OCI-LY7 (cell line): ENCODE results near the gene BOD1L1. TPM values are rescaled to one million over a fixed set of nuclear protein-coding genes. Genes with fewer than 3 reads are reported as not detected.

Experiments
- BruUV-seq: library from RNA; stranded (reverse); fragments of 400-500 nt; replicated peaks from 2 replicates; lab custom pipeline; 2021; lab: Mats Ljungman, UMichigan
- CTCF ChIA-PET: fragments of 300-600 bp; sonication (Branson Sonifier 250); formaldehyde crosslinking; loops from one replicate; lab custom pipeline; 2022; ENCODE audit warnings: antibody characterized with exemption; ENCODE audit not compliant: unreplicated experiment; lab: Charles Lee
- POLR2A ChIA-PET: fragments of 300-600 bp; sonication (Branson Sonifier 250); formaldehyde crosslinking; loops from one replicate; lab custom pipeline; 2022; ENCODE audit warnings: antibody characterized with exemption; lab: Charles Lee
- DNase-seq: peaks from one replicate; pipeline ENCODE4 v3.0.0-alpha.2; 2015; ENCODE audit warnings: low spot score
- H2AFZ ChIP-seq: fragments of 200-600 bp; sonication (generic), shearing (Covaris generic); 2 replicates; pipeline ENCODE4 v1.6.1; 2014; ENCODE audit warnings: mild to moderate bottlenecking, antibody characterized with exemption, low read length, moderate library complexity
- H3K27ac ChIP-seq: fragments of 200-600 bp; sonication (generic); 2 replicates; pipeline ENCODE4 v1.5.1; 2014; ENCODE audit warnings: mixed run types, low read depth, mild to moderate bottlenecking, moderate library complexity, low read length, inconsistent platforms; ENCODE audit not compliant: poor library complexity, severe bottlenecking
- H3K36me3 ChIP-seq: fragments of 200-600 bp; sonication (generic); 2 replicates; pipeline ENCODE4 v1.6.1; 2014; ENCODE audit warnings: mild to moderate bottlenecking, antibody characterized with exemption, low read length, moderate library complexity, mixed read lengths; ENCODE audit not compliant: insufficient read depth
- H3K4me1 ChIP-seq: fragments of 200-600 bp; sonication (generic); 2 replicates; pipeline ENCODE4 v1.5.1; 2014; ENCODE audit warnings: mild to moderate bottlenecking, low read length; ENCODE audit not compliant: insufficient read depth, poor library complexity, severe bottlenecking
- H3K4me2 ChIP-seq: fragments of 200-600 bp; sonication (generic); 2 replicates; pipeline ENCODE4 v1.6.1; 2014; ENCODE audit warnings: mild to moderate bottlenecking, low read length
- H3K4me3 ChIP-seq: fragments of 200-600 bp; sonication (generic); 2 replicates; pipeline ENCODE4 v1.5.1; 2014; ENCODE audit warnings: mild to moderate bottlenecking, low read depth, low read length; ENCODE audit not compliant: poor library complexity, severe bottlenecking
- H3K79me2 ChIP-seq: fragments of 200-600 bp; sonication (generic); 2 replicates; pipeline ENCODE4 v1.6.1; 2016; ENCODE audit warnings: low read depth, mild to moderate bottlenecking, low read length, moderate library complexity, mixed read lengths; ENCODE audit not compliant: insufficient read depth
- H3K9me2 ChIP-seq: fragments of 200-600 bp; sonication (generic); 2 replicates; pipeline ENCODE4 v1.6.1; 2016; ENCODE audit warnings: mild to moderate bottlenecking, low read length, mixed read lengths; ENCODE audit not compliant: insufficient read depth
- H3K9me3 ChIP-seq: fragments of 200-600 bp; sonication (generic); 2 replicates; pipeline ENCODE4 v1.6.1; 2014; ENCODE audit warnings: mild to moderate bottlenecking, mixed run types, low read length, mixed read lengths
- H4K20me1 ChIP-seq: fragments of 200-600 bp; sonication (generic); 2 replicates; pipeline ENCODE4 v1.6.1; 2014; ENCODE audit warnings: mild to moderate bottlenecking, antibody characterized with exemption, low read length, moderate library complexity, mixed read lengths; ENCODE audit not compliant: insufficient read depth
- EZH2phosphoT487 ChIP-seq: fragments of 200-600 bp; sonication (generic); IDR thresholded peaks from 2 replicates; pipeline ENCODE4 v1.6.1; 2018; ENCODE audit warnings: low read depth, borderline replicate concordance, mild to moderate bottlenecking, mixed run types, antibody characterized with exemption, low read length, moderate library complexity, mixed read lengths
- intact Hi-C: fragments of 100-400 bp; cut with micrococcal nuclease; formaldehyde crosslinking; loops from one replicate; pipeline ENCODE4 v1.10.0; 2022; ENCODE audit not compliant: unreplicated experiment
- total RNA-seq, 2 experiments: library from RNA; depleted of rRNA in 1 of 2; stranded (reverse); fragments of >200 nt in 1 of 2; shearing (Covaris generic) in 1 of 2; gene quantifications; 2 replicates each; pipeline ENCODE4 v1.2.3, GENCODE V29; 2014 to 2022
- TF ChIP-seq, protein P1 (sequence below): fragments of 200-600 bp; sonication (generic); conservative IDR thresholded peaks from 2 replicates; pipeline ENCODE4 v1.5.1; 2014; ENCODE audit warnings: mild to moderate bottlenecking, antibody characterized with exemption, low read length, moderate library complexity, mixed read lengths

Gene BOD1L1
- total RNA-seq, 2 experiments from 2014 or later, result 24.0 to 49.6 TPM

DNA sequence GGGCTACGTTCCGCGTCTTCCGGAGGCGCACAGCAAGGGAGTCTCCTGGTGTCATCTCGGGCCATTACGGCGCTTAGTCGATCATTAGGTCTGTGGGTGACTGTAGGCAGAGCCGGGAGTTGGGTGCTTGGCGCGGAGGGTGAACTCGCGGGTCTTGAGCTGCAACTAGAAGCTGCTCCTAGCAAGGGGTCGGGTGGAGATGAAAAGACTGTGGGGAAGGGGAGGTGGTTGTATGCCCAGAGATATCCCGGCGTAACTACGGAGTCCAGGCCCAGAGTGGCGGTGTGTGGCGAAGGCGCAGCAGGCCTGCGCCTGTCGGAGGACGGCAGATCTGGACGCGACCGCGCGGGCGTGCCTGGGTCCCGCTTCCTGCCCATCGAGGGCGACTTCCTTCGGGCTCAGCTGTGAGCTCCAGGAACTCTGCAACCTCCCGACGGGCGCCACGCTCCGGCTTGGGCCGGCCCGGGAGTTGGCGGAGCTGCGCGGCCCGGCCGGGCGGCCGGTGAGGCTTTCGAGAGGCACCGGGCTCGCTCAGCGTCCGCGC, 80.5 kb downstream of the BOD1L1 start:
- ChIA-PET POLR2A (no interaction called here), CTCF (no interaction called here)
- peak; percentile 12 for DNase-seq
- H3K36me3 ChIP-seq, result no peaks in the 10 kb centered on the region
- H3K4me2 ChIP-seq, result peak overlapping the region; percentile 55
- no TSS peak for BruUV-seq
- no peaks in the 10 kb centered on the region for H3K9me2 ChIP-seq
- intact Hi-C loops, result loop anchor here (2.0 to 10.0 kb wide), 3 partner anchors 62 to 442 kb away; partner anchors contain the start of gene RAB28
- no peak for TF ChIP-seq EZH2phosphoT487
- TF ChIP-seq, protein P1, sequence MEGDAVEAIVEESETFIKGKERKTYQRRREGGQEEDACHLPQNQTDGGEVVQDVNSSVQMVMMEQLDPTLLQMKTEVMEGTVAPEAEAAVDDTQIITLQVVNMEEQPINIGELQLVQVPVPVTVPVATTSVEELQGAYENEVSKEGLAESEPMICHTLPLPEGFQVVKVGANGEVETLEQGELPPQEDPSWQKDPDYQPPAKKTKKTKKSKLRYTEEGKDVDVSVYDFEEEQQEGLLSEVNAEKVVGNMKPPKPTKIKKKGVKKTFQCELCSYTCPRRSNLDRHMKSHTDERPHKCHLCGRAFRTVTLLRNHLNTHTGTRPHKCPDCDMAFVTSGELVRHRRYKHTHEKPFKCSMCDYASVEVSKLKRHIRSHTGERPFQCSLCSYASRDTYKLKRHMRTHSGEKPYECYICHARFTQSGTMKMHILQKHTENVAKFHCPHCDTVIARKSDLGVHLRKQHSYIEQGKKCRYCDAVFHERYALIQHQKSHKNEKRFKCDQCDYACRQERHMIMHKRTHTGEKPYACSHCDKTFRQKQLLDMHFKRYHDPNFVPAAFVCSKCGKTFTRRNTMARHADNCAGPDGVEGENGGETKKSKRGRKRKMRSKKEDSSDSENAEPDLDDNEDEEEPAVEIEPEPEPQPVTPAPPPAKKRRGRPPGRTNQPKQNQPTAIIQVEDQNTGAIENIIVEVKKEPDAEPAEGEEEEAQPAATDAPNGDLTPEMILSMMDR, result no peak
- H4K20me1 ChIP-seq, result no peaks in the 10 kb centered on the region
- H3K4me3 ChIP-seq, result peak overlapping the region; percentile 68
- H3K27ac ChIP-seq, result no peak overlapping the region
- peak overlapping the region; percentile 55 for H2AFZ ChIP-seq
- no peaks in the 10 kb centered on the region for H3K9me3 ChIP-seq
- peaks cover 16% of the 10 kb centered on the region for H3K4me1 ChIP-seq
- no peaks in the 10 kb centered on the region for H3K79me2 ChIP-seq

DNA sequence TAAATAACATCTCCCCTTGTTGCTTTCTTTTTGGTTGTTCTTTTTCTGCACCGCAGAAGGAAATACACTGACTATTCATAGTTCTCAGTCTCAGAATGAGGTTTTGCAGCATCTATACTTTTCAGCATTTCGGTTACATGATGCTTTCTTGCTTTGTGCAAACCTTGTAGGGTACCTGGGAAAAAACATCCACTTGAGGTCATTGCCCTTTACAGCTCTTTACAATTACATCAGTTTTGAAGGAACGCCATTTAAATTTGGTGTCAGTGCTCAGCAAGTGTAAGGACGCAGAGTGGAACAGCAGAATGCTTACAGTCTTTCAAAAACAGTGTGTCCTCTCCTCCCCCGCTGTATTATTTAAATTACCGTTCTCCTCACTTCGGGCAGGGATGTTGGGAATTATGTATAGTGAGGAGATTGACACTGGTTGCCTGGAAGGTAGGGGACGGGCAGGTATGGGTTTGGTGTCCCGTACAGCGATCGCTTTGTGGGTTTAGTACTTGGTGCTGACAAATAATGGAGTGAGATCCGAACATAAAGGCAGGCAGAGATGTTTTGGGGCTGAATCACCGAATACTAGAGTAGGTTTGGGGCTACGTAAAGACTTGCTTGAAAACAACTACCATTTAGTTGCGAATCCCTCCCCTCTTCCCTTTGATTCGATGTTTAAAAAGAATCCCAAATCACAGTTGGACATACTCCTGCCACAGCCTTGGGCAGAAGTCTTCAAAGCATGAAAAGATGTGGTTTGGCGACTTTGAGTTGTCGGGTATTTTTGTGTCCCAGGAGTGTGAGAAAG, 81.2 kb downstream of the BOD1L1 start:
- peak overlapping the region; percentile 68 for H3K4me3 ChIP-seq

More for the DNA sequence above, 81.2 kb downstream of the BOD1L1 start:
- Histone ChIP-seq H2AFZ (no peak overlapping the region), H3K4me1 (peaks cover 16% of the 10 kb centered on the region), H3K4me2 (peak overlapping the region; percentile 55), H4K20me1 (no peaks in the 10 kb centered on the region), H3K36me3 (no peaks in the 10 kb centered on the region), H3K9me3 (no peaks in the 10 kb centered on the region), H3K27ac (no peak overlapping the region), H3K9me2 (no peaks in the 10 kb centered on the region), H3K79me2 (no peaks in the 10 kb centered on the region)
- TF ChIP-seq, protein P1, result no peak
- TF ChIP-seq EZH2phosphoT487, result no peak
- BruUV-seq, result no TSS peak
- no peak for DNase-seq
- POLR2A ChIA-PET, result no interaction called here
- CTCF ChIA-PET, result no interaction called here
- intact Hi-C loops, result loop anchor here (2.0 to 10.0 kb wide), 3 partner anchors 62 to 442 kb away; partner anchors contain the start of gene RAB28
